OCI-M2 (cell line): ENCODE results near the gene NPY5R.

ENCODE experiments used
- DNase-seq: peaks from one replicate; lab custom pipeline; 2025; ENCODE audit not compliant: unreplicated experiment; lab: John Stamatoyannopoulos, UW

The NPY5R gene

DNA sequence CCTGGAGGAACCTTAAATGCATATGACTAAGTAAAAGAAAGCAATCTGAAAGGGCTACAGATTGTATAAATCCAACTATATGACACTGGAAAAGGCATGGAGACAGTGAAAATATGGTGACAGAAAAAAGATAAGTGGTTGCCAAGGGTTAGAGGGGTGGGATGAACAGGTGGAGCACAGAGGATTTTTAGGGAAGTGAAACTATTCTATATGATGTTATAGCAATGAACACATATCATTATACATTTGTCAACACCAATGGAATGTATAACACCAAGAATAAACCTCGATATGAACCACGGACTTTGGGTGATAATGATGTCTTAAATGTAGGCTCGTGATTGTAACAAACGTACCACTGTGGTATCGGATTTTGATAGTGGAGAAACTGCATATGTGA lies 40.7 kb downstream of the NPY5R start:
- no peak for DNase-seq

DNA sequence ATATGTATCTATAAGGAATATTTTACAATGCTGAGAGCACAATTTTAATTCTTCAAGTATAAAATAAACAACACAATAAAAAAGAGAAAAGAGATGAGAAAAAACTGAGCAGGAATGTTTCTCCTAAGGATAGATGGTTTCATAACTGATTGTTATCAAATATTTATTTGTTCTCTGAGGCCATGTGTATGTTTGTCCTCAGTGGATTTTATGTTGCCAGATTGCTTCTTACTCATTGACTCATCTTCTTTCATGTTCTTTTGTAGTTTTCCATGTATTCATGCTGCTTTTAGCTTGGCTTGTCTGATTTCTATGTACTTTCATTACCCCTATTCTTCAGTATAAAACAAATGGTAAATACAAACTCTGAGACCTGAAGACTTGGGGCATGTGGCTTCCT lies 41.2 kb downstream of the NPY5R start:
- no peak for DNase-seq

DNA sequence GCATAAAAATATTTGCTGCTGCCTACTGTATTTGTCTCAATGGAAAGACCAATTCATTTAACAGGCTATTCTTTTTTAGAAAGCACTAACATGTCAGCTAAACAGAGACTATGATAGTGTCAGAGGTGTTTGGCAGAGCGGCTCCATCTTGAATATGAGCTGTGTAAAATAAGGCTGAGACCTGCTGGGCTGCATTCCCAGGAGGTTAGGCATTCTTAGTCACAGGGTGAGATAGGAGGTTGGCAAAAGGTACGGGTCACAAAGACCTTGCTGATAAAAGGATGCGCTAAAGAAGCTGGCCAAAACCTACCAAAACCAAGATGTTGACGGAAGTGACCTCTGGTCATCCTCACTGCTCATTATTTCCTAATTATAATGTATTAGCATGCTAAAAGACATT lies 41.8 kb downstream of the NPY5R start:
- DNase-seq = no peak

DNA sequence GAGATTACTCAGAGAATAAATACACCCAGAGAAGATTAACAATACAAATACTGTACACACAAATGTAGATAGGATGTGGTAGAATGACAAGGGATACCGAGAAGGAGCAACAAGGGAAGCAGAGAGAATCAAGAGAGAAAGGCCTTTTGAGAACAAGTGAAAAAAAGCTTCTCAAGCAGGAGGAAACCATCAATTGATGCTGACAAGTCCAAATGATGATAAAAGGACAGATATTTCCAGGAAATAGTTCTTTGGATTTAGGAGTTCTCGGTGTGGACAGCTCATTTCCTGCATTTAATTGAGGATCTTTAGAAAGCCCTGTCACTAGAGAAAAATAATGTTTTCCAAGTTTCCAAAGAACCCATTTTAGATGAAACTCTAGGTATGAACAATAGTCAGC lies 48.1 kb downstream of the NPY5R start:
- DNase-seq = no peak

DNA sequence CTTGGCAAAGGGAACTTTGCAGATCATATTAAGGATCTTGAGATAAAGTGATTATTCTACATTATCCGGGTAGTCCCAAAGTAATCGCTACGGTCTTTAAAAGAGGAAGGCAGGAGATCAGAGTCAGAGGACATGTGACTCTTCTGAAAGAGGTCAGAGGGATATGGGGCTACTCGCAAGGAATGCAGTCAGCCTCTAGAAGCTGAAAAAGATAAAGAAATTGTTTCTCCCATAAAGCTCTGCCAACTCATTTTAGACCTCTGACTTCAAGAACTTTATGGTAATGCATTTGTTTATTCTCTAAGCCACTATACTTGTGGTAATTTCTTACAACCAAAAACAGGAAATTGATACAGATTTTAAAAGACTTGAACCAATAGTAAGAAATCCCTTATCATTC lies 48.6 kb downstream of the NPY5R start:
- DNase-seq = no peak

DNA sequence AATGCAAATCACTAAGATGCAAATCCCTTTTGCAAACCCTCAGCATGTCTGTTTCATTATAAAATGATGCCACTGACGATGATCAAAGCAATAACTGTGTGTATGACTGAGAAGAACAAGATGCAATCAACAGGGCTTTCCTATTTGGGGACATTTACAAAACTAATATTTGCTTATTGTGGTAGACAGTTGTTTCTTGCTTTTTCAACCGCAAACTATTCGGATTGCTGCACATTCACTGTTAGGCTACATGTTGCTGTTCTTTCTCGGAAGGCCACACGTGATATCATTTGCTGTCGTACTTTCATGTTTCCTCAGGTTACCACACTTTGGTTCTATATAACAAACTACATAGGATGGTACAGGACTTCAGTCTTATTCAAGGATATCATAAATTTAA lies 49.8 kb downstream of the NPY5R start:
- DNase-seq = no peak

DNA sequence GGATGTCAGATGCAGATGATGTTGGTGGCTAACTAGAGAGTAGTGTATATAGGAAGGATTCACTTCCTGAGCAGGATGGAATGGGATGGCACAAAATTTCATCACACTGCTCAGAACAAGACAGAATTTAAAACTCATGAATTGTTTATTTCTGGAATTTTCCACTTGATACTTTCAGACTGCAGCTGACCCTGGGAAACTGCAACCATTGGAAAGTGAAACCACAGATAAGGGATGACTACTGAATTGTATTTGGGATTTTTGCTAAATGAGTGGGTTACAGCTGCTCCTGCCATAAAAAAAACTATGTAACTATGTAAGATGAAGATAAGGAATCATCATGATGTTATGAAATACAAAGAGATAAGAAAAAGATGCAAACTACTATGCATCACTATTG lies 51.4 kb downstream of the NPY5R start:
- no peak for DNase-seq

DNA sequence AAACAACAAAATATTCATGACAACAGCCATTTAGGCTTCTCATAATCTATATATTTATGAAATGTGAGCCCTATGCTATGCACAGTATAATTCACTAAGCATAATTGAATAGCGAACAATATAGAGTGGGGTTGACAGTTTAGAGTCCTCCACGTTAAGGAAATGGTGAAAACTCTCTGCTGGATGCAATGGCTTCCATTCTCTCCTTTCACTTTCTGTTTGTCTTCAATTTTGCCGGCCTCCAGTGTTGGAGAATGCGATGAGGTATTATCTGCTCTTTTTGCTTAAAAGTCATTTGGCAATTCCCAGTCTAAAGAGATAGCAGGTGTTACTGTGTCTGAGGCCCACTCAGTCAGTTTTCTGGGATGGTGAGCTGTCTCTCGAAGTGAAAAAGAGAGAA lies 52.1 kb downstream of the NPY5R start:
- no peak for DNase-seq

DNA sequence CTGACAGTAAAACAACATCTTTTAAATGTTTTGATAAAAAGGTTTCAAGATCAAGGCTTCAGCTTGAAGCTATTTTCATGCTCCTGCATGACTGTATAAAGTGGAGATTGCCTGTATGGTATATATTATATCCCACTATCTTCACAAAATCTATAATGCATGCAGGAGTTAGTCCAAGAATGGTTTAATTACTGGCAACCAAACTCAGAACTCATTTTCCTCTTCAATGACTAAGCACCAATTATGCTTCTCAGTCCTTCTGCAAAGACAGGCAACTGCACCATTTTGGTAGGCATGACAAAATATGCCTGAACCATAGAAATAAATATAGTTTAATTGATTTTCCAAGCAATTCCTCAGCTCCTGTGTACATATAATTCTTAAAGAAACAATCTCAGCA lies 54.5 kb downstream of the NPY5R start:
- DNase-seq = no peak

DNA sequence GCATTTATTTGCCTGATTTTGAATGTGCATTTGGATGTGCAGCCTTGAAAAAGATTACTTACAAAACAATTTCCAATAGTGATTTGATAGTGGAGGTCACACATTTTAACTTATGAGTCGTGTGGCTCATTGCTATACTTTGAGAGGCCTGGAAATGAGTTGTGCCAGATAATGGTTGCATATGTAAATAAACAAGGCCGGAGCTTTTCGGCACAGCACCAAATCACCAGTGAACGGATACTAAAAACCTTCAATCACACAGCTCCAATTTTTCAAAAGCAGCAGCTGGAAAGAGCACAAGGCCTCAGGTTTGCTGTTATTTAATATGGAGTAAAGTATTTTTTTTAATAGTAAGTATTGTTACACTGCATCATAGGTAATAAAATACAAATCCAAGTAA lies 57.2 kb downstream of the NPY5R start:
- no peak for DNase-seq
